Subcutaneous adipose tissue (tissue), 4 donors: ENCODE data around the gene RNU6-8. TPM values are rescaled to one million over a fixed set of nuclear protein-coding genes. Genes with fewer than 3 reads are reported as not detected.

Source experiments
- CTCF ChIP-seq: fragments of 450-650 bp; IDR thresholded peaks from one replicate; pipeline ENCODE4 v1.5.1; 2016; ENCODE audit warnings: low read depth, mild to moderate bottlenecking, control low read depth, antibody characterized with exemption, moderate library complexity
- total RNA-seq, 4 donors: library from RNA; depleted of rRNA; stranded (reverse); fragments of >200 nt; gene quantifications; one replicate each; pipeline ENCODE4 v1.1.0, GENCODE V29; 2016

Gene RNU6-8
- total RNA-seq, 4 donors from 2014 or later, result not detected

- TF ChIP-seq CTCF, result no peak
Observed at GRCh38 chr14:32244404-32244803, 41.3 kb upstream of the RNU6-8 start.

GRCh38 chr14:32233260-32233659, 30.2 kb upstream of the RNU6-8 start:
- TF ChIP-seq CTCF, result no peak

- no peak for TF ChIP-seq CTCF
Observed at GRCh38 chr14:32232481-32232880, 29.4 kb upstream of the RNU6-8 start.

GRCh38 chr14:32230695-32231280, 27.7 kb upstream of the RNU6-8 start:
- no peak for TF ChIP-seq CTCF

- TF ChIP-seq CTCF, result no peak
Observed at GRCh38 chr14:32230181-32230580, 27.1 kb upstream of the RNU6-8 start.

- TF ChIP-seq CTCF, result no peak
Observed at GRCh38 chr14:32226056-32226455, 23.0 kb upstream of the RNU6-8 start.

GRCh38 chr14:32225378-32225920, 22.4 kb upstream of the RNU6-8 start:
- TF ChIP-seq CTCF, result no peak
